ENCODE measurements around the gene PSMC3IP. TPM values are rescaled to one million over a fixed set of nuclear protein-coding genes. Genes with fewer than 3 reads are reported as not detected.

PSMC3IP gene
- total RNA-seq, 1 experiment from 2014 or later: 23.3 TPM

- H3K27me3 Mint-ChIP-seq (ENCODE audit: low read depth): no peaks in the 10 kb centered on the region
- H3K27ac Mint-ChIP-seq: peak overlapping the region; percentile 88
- no peaks in the 10 kb centered on the region for H3K4me1 Mint-ChIP-seq
- H3K4me3 Mint-ChIP-seq: no peak overlapping the region
- ATAC-seq (no peak), DNase-seq (ENCODE audit: low spot score) (no peak)
- POLR2A ChIA-PET: no interaction called here
- TF ChIP-seq ZSCAN18 (CRISPR knock-in tag; IDR thresholded peaks at IDR 0.05): no peak
- TF ChIP-seq RORB (CRISPR knock-in tag; IDR thresholded peaks at IDR 0.05): no peak
- TF ChIP-seq, protein P1, sequence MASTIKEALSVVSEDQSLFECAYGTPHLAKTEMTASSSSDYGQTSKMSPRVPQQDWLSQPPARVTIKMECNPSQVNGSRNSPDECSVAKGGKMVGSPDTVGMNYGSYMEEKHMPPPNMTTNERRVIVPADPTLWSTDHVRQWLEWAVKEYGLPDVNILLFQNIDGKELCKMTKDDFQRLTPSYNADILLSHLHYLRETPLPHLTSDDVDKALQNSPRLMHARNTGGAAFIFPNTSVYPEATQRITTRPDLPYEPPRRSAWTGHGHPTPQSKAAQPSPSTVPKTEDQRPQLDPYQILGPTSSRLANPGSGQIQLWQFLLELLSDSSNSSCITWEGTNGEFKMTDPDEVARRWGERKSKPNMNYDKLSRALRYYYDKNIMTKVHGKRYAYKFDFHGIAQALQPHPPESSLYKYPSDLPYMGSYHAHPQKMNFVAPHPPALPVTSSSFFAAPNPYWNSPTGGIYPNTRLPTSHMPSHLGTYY (CRISPR knock-in tag; IDR thresholded peaks at IDR 0.05): no peak
- TF ChIP-seq NR1H2 (CRISPR knock-in tag; IDR thresholded peaks at IDR 0.05): no peak
- TF ChIP-seq ZNF425 (CRISPR knock-in tag; conservative IDR thresholded peaks at IDR 0.05): no peak
- no peak for TF ChIP-seq CTCF (IDR thresholded peaks at IDR 0.05)
- no peak for TF ChIP-seq NFATC4 (CRISPR knock-in tag; IDR thresholded peaks at IDR 0.05)
- no peak for TF ChIP-seq FOXK1 (CRISPR knock-in tag; IDR thresholded peaks at IDR 0.05)
- TF ChIP-seq CREM (CRISPR knock-in tag; IDR thresholded peaks at IDR 0.05): no peak
- TF ChIP-seq JAZF1 (CRISPR knock-in tag; IDR thresholded peaks at IDR 0.05): no peak
- TF ChIP-seq MXD4 (CRISPR knock-in tag; IDR thresholded peaks at IDR 0.05; ENCODE audit: borderline replicate concordance): no peak
- no peak for TF ChIP-seq ELF4 (CRISPR knock-in tag; IDR thresholded peaks at IDR 0.05; ENCODE audit: low read depth)
- no peak for TF ChIP-seq HMGXB4 (CRISPR knock-in tag; IDR thresholded peaks at IDR 0.05)
- no peak for TF ChIP-seq GTF2I (CRISPR knock-in tag; conservative IDR thresholded peaks at IDR 0.05)
- no peak for TF ChIP-seq FOXP1 (CRISPR knock-in tag; IDR thresholded peaks at IDR 0.05; ENCODE audit: borderline replicate concordance)
- TF ChIP-seq, protein P2, sequence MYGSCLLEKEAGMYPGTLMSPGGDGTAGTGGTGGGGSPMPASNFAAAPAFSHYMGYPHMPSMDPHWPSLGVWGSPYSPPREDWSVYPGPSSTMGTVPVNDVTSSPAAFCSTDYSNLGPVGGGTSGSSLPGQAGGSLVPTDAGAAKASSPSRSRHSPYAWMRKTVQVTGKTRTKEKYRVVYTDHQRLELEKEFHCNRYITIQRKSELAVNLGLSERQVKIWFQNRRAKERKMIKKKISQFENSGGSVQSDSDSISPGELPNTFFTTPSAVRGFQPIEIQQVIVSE (CRISPR knock-in tag; IDR thresholded peaks at IDR 0.05; ENCODE audit: borderline replicate concordance): no peak
- H3K9me3 Mint-ChIP-seq: no peaks in the 10 kb centered on the region
- H3K36me3 Mint-ChIP-seq: peaks cover 7% of the 10 kb centered on the region; the same call in 1 of the 2 replicates
- CTCF ChIA-PET: interaction anchor here (0.7 to 2.0 kb wide), 5 partner anchors 11 to 75 kb away, joined by 3 to 8 read pairs (median 4); no protein-coding TSS in a partner anchor
Measured at GRCh38 chr17:42598905-42599304, 21.4 kb upstream of the PSMC3IP start.

DNA sequence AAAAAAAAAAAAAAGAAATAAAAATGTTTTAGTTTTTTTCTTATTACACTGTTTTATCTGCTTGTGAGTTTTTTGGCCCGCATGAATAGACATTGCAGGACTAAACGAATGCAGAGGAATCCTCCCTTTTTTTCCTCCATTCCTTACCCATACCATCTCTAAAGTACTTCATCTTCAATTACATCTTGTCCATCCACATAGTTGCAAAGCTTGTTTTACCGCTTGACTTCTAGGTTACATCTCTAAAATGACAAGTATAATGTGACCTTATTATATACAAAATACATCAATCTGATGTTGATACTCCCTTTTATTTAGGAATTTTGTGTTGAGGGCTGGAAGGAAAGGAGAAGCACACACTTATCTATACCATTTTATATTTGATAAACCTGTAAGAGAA, 18.9 kb upstream of the PSMC3IP start:
- H3K27ac Mint-ChIP-seq: no peak overlapping the region
- H3K27me3 Mint-ChIP-seq (ENCODE audit: low read depth): no peaks in the 10 kb centered on the region
- CTCF ChIA-PET: interaction anchor here (1.0 kb wide), 1 partner anchor 13 kb away, joined by 3 read pairs; the partner anchor contains the start of genes RETREG3 and TUBG1
- no peaks in the 10 kb centered on the region for H3K4me1 Mint-ChIP-seq
- no peak for ATAC-seq
- no peak for DNase-seq (ENCODE audit: low spot score)
- H3K4me3 Mint-ChIP-seq: no peak overlapping the region
- H3K36me3 Mint-ChIP-seq: peaks cover 6% of the 10 kb centered on the region; the same call in 1 of the 2 replicates
- POLR2A ChIA-PET: interaction anchor here (0.6 to 1.2 kb wide), 2 partner anchors 13 to 252 kb away, joined by 3 read pairs; partner anchors contain the start of gene RETREG3
- H3K9me3 Mint-ChIP-seq: no peaks in the 10 kb centered on the region
- no peak for TF ChIP-seq SMAD3 (CRISPR knock-in tag; IDR thresholded peaks at IDR 0.05; ENCODE audit: borderline replicate concordance)
- TF ChIP-seq, protein P3, sequence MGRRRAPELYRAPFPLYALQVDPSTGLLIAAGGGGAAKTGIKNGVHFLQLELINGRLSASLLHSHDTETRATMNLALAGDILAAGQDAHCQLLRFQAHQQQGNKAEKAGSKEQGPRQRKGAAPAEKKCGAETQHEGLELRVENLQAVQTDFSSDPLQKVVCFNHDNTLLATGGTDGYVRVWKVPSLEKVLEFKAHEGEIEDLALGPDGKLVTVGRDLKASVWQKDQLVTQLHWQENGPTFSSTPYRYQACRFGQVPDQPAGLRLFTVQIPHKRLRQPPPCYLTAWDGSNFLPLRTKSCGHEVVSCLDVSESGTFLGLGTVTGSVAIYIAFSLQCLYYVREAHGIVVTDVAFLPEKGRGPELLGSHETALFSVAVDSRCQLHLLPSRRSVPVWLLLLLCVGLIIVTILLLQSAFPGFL (CRISPR knock-in tag; IDR thresholded peaks at IDR 0.05; ENCODE audit: borderline replicate concordance): no peak
- no peak for TF ChIP-seq ETV6 (CRISPR knock-in tag; IDR thresholded peaks at IDR 0.05)
- no peak for TF ChIP-seq ARID4B (CRISPR knock-in tag; IDR thresholded peaks at IDR 0.05; ENCODE audit: borderline replicate concordance)

All from WTC11 (cell line).